DOHH2 (cell line): Measurements from ENCODE around the gene CSNK2A1.

Source experiments
- H3F3A ChIP-seq: fragments of 200-600 bp; sonication (generic), shearing (Covaris generic); 2 replicates; pipeline ENCODE4 v1.6.0; 2016; ENCODE audit warnings: antibody characterized with exemption, mild to moderate bottlenecking; ENCODE audit not compliant: control insufficient read depth, insufficient read depth
- H3K27ac ChIP-seq: fragments of 200-600 bp; sonication (generic); 2 replicates; pipeline ENCODE4 v1.5.1; 2014; ENCODE audit warnings: low read depth, mild to moderate bottlenecking, low read length, moderate library complexity
- H3K27me3 ChIP-seq: fragments of 200-600 bp; sonication (generic); 2 replicates; pipeline ENCODE4 v1.6.1; 2014; ENCODE audit warnings: mild to moderate bottlenecking, low read length, mixed read lengths; ENCODE audit not compliant: control insufficient read depth
- H3K36me3 ChIP-seq: fragments of 200-600 bp; sonication (generic); 2 replicates; pipeline ENCODE4 v1.6.1; 2014; ENCODE audit warnings: mild to moderate bottlenecking, low read length, moderate library complexity, mixed read lengths; ENCODE audit not compliant: control insufficient read depth
- H3K4me1 ChIP-seq: fragments of 200-600 bp; sonication (generic); 2 replicates; pipeline ENCODE4 v1.6.1; 2014; ENCODE audit warnings: mild to moderate bottlenecking, low read length, mixed read lengths; ENCODE audit not compliant: control insufficient read depth
- H3K4me2 ChIP-seq: fragments of 200-600 bp; sonication (generic); 2 replicates; pipeline ENCODE4 v1.6.0; 2014; ENCODE audit warnings: mild to moderate bottlenecking, low read length, moderate library complexity
- H3K4me3 ChIP-seq: fragments of 200-600 bp; sonication (generic); 2 replicates; pipeline ENCODE4 v1.5.1; 2014; ENCODE audit warnings: mild to moderate bottlenecking, low read length, mixed read lengths
- H3K79me2 ChIP-seq: fragments of 200-600 bp; sonication (generic); 2 replicates; pipeline ENCODE4 v1.6.1; 2014; ENCODE audit warnings: mild to moderate bottlenecking, low read length, mixed read lengths; ENCODE audit not compliant: control insufficient read depth
- H3K9me2 ChIP-seq: fragments of 200-600 bp; sonication (generic); replicated peaks from 2 replicates; pipeline ENCODE4 v1.6.1; 2014; ENCODE audit warnings: mild to moderate bottlenecking, low read length, mixed read lengths; ENCODE audit not compliant: control insufficient read depth
- H3K9me3 ChIP-seq: fragments of 200-600 bp; sonication (generic); 2 replicates; pipeline ENCODE4 v1.6.1; 2014; ENCODE audit warnings: antibody characterized with exemption, low read length, mixed read lengths; ENCODE audit not compliant: control insufficient read depth, insufficient read depth
- H4K20me1 ChIP-seq: fragments of 200-600 bp; sonication (generic); 2 replicates; pipeline ENCODE4 v1.6.0; 2014; ENCODE audit warnings: low read depth, mild to moderate bottlenecking, antibody characterized with exemption, low read length, moderate library complexity; ENCODE audit not compliant: control insufficient read depth, insufficient read depth
- EZH2phosphoT487 ChIP-seq: fragments of 200-600 bp; sonication (generic); IDR thresholded peaks from 2 replicates; pipeline ENCODE4 v1.6.1; 2017; ENCODE audit warnings: borderline replicate concordance, mild to moderate bottlenecking, antibody characterized with exemption, low read length, moderate library complexity, mixed read lengths
- TF ChIP-seq, protein P1 (sequence below): fragments of 200-600 bp; sonication (generic); IDR thresholded peaks from one replicate; pipeline ENCODE4 v1.5.1; 2014; ENCODE audit warnings: antibody characterized with exemption, mild to moderate bottlenecking, low read depth, low read length; ENCODE audit not compliant: poor library complexity, severe bottlenecking

The CSNK2A1 gene

GRCh38 chr20:492159-492558 lies 51.4 kb downstream of the CSNK2A1 start:
- H3K4me1 ChIP-seq: no peaks in the 10 kb centered on the region
- no peaks in the 10 kb centered on the region for H3F3A ChIP-seq
- H3K9me2 ChIP-seq: no peaks in the 10 kb centered on the region
- no peak overlapping the region for H3K4me2 ChIP-seq
- peaks cover 85% of the 10 kb centered on the region for H3K36me3 ChIP-seq
- TF ChIP-seq, protein P1, sequence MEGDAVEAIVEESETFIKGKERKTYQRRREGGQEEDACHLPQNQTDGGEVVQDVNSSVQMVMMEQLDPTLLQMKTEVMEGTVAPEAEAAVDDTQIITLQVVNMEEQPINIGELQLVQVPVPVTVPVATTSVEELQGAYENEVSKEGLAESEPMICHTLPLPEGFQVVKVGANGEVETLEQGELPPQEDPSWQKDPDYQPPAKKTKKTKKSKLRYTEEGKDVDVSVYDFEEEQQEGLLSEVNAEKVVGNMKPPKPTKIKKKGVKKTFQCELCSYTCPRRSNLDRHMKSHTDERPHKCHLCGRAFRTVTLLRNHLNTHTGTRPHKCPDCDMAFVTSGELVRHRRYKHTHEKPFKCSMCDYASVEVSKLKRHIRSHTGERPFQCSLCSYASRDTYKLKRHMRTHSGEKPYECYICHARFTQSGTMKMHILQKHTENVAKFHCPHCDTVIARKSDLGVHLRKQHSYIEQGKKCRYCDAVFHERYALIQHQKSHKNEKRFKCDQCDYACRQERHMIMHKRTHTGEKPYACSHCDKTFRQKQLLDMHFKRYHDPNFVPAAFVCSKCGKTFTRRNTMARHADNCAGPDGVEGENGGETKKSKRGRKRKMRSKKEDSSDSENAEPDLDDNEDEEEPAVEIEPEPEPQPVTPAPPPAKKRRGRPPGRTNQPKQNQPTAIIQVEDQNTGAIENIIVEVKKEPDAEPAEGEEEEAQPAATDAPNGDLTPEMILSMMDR: no peak
- TF ChIP-seq EZH2phosphoT487: no peak
- no peak overlapping the region for H3K27ac ChIP-seq
- no peaks in the 10 kb centered on the region for H3K9me3 ChIP-seq
- H3K79me2 ChIP-seq: no peaks in the 10 kb centered on the region
- H3K4me3 ChIP-seq: no peak overlapping the region
- no peaks in the 10 kb centered on the region for H3K27me3 ChIP-seq
- H4K20me1 ChIP-seq: no peaks in the 10 kb centered on the region

DNA sequence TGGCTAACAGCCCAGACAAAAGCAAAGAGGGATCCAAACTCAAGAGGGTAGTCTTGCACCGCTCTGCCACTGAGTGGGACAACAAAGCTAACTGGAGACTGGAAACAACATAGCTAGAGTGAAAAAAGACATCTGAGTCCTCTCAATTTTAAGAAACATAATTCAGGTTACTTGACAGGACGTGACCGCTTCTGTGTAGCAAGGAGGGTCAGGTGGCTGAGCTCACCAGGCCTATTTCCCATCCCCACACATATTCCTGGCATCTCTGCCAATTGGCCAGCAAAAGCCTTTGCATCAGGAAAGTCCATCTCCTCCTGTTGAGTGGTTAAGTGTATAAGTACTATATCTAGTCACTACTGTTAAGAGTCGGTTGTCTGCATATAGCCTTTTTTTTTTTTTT lies 55.9 kb downstream of the CSNK2A1 start:
- H3F3A ChIP-seq: no peaks in the 10 kb centered on the region
- no peaks in the 10 kb centered on the region for H3K27me3 ChIP-seq
- no peaks in the 10 kb centered on the region for H3K4me1 ChIP-seq
- peaks cover 89% of the 10 kb centered on the region for H3K36me3 ChIP-seq
- no peak for TF ChIP-seq EZH2phosphoT487
- TF ChIP-seq, protein P1: no peak
- no peaks in the 10 kb centered on the region for H3K79me2 ChIP-seq
- no peak overlapping the region for H3K27ac ChIP-seq
- no peaks in the 10 kb centered on the region for H3K9me2 ChIP-seq
- H3K9me3 ChIP-seq: no peaks in the 10 kb centered on the region
- H4K20me1 ChIP-seq: no peaks in the 10 kb centered on the region
- H3K4me3 ChIP-seq: no peak overlapping the region
- no peak overlapping the region for H3K4me2 ChIP-seq

- peaks cover 23% of the 10 kb centered on the region for H3F3A ChIP-seq
- no peaks in the 10 kb centered on the region for H3K79me2 ChIP-seq
- H3K4me1 ChIP-seq: no peaks in the 10 kb centered on the region
- no peak overlapping the region for H3K27ac ChIP-seq
- H3K36me3 ChIP-seq: peaks cover 90% of the 10 kb centered on the region
- no peaks in the 10 kb centered on the region for H3K9me2 ChIP-seq
- no peak overlapping the region for H3K4me3 ChIP-seq
- H4K20me1 ChIP-seq: no peaks in the 10 kb centered on the region
- TF ChIP-seq, protein P1: no peak
- no peaks in the 10 kb centered on the region for H3K9me3 ChIP-seq
- H3K4me2 ChIP-seq: no peak overlapping the region
- no peaks in the 10 kb centered on the region for H3K27me3 ChIP-seq
These were observed 59.6 kb downstream of the CSNK2A1 start for GRCh38 chr20:483815-484644.
